Epithelial cell of esophagus (primary cell): ENCODE results near the gene RND2.

Source experiments
- DNase-seq: peaks from one replicate; pipeline ENCODE4 v3.0.0; 2010; ENCODE audit warnings: low read depth
- H3K4me3 ChIP-seq: 2 replicates; pipeline ENCODE4 v1.5.1; 2011; ENCODE audit warnings: mild to moderate bottlenecking, low read length, control low read depth
- CTCF ChIP-seq: IDR thresholded peaks from 2 replicates; pipeline ENCODE4 v1.5.1; 2011; ENCODE audit warnings: low read depth, mild to moderate bottlenecking, low read length, control low read depth, inconsistent platforms; ENCODE audit not compliant: insufficient read depth; ENCODE audit errors: missing control alignments

Gene RND2

DNA sequence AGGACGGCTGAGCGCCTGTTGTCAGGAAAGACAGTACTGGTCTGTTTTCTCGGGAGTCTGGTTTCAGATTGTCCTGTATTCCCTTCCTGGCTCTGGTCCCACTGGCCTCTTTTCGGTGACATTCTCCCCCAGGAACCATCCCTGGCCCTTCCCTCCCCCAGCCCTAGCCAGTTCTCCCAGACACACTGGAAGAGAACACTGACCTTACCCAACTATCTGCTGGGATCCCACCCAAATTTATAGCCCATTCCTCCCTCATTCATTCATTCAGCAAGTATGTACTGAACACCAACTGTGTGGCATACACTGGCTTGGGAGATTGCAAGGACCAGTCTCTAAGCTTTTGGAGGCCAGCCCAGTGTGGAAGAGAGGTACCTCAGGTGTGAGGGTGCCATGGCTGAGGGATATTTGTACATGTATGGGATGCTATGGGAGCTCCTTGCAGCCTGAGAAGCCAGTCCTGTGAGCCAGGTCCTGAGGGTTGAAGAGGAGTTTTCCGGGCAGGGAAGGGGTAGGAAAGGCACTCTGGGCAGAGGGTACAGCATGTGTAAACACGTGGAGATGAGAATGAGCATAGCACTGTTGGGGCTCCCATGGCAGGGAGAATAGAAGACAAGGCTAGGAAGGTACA is 5.2 kb downstream of the RND2 start:
- no peak for DNase-seq
- no peak for TF ChIP-seq CTCF
- H3K4me3 ChIP-seq = no peak overlapping the region

DNA sequence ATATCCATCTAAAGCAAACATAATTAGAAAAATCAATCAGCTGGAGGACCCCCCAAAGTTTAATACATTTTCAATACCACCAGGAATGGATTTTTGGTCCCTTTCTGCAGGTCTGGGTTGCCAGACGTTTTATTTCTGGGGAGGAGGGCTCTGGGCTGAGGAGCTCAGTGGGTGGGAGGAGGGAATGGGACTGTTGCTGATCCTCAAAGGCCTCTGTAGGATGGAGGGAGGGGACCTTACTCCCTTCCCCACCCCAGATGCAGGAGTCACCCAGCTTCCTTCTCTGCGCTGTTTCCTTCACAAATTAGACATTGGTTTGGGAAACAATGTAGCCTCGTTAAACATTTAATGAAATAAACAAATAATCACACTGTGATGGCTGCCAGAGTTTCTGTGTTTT is 6.6 kb downstream of the RND2 start:
- no peak overlapping the region for H3K4me3 ChIP-seq
- TF ChIP-seq CTCF = no peak
- DNase-seq = no peak

GRCh38 chr17:43033948-43034881 is 9.2 kb downstream of the RND2 start:
- H3K4me3 ChIP-seq = no peak overlapping the region
- DNase-seq = no peak
- no peak for TF ChIP-seq CTCF

DNA sequence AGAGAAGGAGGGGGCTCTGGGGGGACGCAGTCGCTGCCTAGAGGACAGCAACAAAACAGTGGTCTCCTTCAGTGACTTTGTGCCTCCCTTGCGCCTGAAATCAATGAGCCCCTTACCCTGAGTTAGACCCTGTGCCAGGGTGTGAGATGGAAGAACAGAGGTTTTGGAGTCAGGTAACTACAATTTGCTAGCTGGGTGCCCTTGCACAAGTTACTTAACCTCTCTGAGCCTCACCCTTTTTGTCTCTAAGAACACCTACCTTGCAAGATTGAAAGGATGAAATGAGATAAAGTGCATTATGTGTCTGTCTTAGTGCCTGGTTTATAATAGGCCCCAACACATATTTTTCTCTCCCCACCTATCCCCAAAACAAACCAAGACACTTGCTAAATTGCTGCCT is 9.9 kb downstream of the RND2 start:
- DNase-seq = no peak
- no peak for TF ChIP-seq CTCF
- H3K4me3 ChIP-seq = no peak overlapping the region

GRCh38 chr17:43039646-43040045 is 14.6 kb downstream of the RND2 start:
- H3K4me3 ChIP-seq = no peak overlapping the region
- DNase-seq = no peak
- no peak for TF ChIP-seq CTCF

DNA sequence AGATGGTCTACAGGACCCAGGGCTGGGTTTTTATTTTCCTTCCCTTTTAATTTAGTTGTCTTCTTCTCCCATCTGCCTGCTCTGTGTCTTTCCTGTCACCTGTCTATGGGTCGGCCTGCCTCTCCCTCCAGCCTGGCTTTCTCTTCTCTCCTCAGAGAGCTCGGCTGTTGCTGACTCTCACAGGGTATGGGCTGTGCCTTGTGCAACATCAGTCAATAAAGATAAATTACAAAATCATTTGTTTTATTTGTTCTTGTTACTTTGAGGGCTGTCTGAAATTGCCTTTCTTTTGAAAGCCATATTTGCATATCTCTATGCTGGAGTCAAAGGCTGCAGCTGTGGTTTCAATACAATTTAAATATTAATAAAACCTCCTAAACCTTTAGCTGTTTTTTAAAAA is 15.6 kb downstream of the RND2 start:
- no peak for DNase-seq
- TF ChIP-seq CTCF = no peak
- no peak overlapping the region for H3K4me3 ChIP-seq

DNA sequence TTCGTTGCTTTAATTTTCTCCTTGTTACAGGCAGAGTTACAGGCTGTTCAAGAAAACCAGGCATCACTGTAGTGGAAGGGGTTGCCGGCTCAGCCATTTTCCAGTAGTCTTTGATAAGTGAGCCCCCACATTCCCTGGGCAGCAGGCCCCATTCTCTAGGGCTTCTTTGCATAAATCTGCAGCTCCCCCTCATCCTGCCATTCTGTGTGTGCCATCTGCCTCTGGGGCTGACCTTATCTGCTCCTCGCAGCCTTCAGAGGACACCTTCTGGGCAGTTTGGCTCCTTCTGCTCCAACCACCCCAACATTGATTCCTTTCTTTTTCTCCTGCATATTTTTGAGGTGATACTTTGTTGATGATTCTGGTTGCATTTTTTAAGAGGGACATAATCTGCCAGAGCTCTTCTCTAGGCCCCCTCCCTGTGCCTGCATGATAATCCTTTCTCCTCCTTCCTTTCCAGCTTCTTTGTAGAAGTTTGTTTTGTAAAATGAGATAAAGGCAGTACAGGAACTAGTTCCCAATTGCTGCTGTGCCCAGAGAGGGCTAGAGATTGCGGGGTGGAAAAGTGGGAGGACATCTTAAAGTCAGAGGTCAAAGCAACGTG is 17.1 kb downstream of the RND2 start:
- DNase-seq = no peak
- TF ChIP-seq CTCF = no peak
- no peak overlapping the region for H3K4me3 ChIP-seq
